SKM-1 treated with dmso at 0.1 percent for 144 hours (cell line): Measurements from ENCODE around the gene TAS1R3.

Experiments used
- DNase-seq: peaks from one replicate; lab custom pipeline; 2025; ENCODE audit not compliant: unreplicated experiment; lab: John Stamatoyannopoulos, UW

The TAS1R3 gene

GRCh38 chr1:1331068-1331965, at the start of gene TAS1R3:
Gene TAS1R3, plus strand, starts transcription at chr1:1331280. Its CDS starts 66 bp downstream, at chr1:1331346.
- no peak for DNase-seq

- no peak for DNase-seq
These were observed 49.4 kb upstream of the TAS1R3 start for GRCh38 chr1:1281533-1282321.

- DNase-seq, result no peak
These were observed 48.1 kb upstream of the TAS1R3 start for GRCh38 chr1:1282998-1283397.

- DNase-seq, result no peak
These were observed 47.3 kb upstream of the TAS1R3 start for GRCh38 chr1:1283821-1284220.

GRCh38 chr1:1284221-1285101, 46.6 kb upstream of the TAS1R3 start:
- DNase-seq, result no peak

- DNase-seq, result no peak
These were observed 45.9 kb upstream of the TAS1R3 start for GRCh38 chr1:1285102-1285571.

GRCh38 chr1:1285611-1286311, 45.3 kb upstream of the TAS1R3 start:
- DNase-seq, result no peak

GRCh38 chr1:1286313-1287261, 44.5 kb upstream of the TAS1R3 start:
- no peak for DNase-seq

- DNase-seq, result no peak
These were observed 43.6 kb upstream of the TAS1R3 start for GRCh38 chr1:1287288-1288110.

GRCh38 chr1:1290238-1290731, 40.8 kb upstream of the TAS1R3 start:
- peak; percentile 23 for DNase-seq

- no peak for DNase-seq
These were observed 40.0 kb upstream of the TAS1R3 start for GRCh38 chr1:1291023-1291528.

GRCh38 chr1:1291548-1292441, 39.3 kb upstream of the TAS1R3 start:
- DNase-seq, result peak; percentile 18

- no peak for DNase-seq
These were observed 38.7 kb upstream of the TAS1R3 start for GRCh38 chr1:1292442-1292779.

- DNase-seq, result no peak
These were observed 38.2 kb upstream of the TAS1R3 start for GRCh38 chr1:1292851-1293250.

- no peak for DNase-seq
These were observed 37.5 kb upstream of the TAS1R3 start for GRCh38 chr1:1293263-1294249.
